K562 (cell line): ENCODE data around the gene STX2. TPM values are rescaled to one million over a fixed set of nuclear protein-coding genes. Genes with fewer than 3 reads are reported as not detected.
A peak's percentile ranks its signal among the peaks of the same experiment; 100 is the strongest.

Source experiments
- ATAC-seq: fragments of 200-7000 bp; cut with Tn5 transposase; 3 replicates; pipeline ENCODE4 v1.9.1; 2020; ENCODE audit warnings: moderate library complexity
- BruUV-seq: library from RNA; stranded (reverse); fragments of 400-500 nt; replicated peaks from 2 replicates; lab custom pipeline; 2021; lab: Mats Ljungman, UMichigan
- CTCF ChIA-PET: fragments of 300-600 bp; formaldehyde crosslinking; extraction: SDS; loops from one replicate; lab custom pipeline; 2021; ENCODE audit warnings: low intra/inter-chr PET ratio; lab: Yijun Ruan, JAX
- POLR2A ChIA-PET: fragments of 300-600, 350-650 bp; sonication (Branson Sonifier 250); formaldehyde crosslinking; extraction: SDS; loops from one replicate; lab custom pipeline; 2021; ENCODE audit warnings: antibody characterized with exemption, inconsistent platforms; lab: Yijun Ruan, JAX
- DNase-seq, 4 experiments: peaks; one replicate each; pipeline versions ENCODE4 v3.0.0 to v3.0.0-alpha.2; 2011 to 2018; ENCODE audit warnings: low spot score in 3 of 4, mixed read lengths in 3 of 4; ENCODE audit errors: extremely low read depth in 1 of 4
- FAIRE-seq: peaks from 2 replicates; lab custom pipeline; 2011; peaks lifted over from hg19 to GRCh38; lab: Jason Lieb, UNC
- H2AFZ ChIP-seq: 2 replicates; pipeline ENCODE4 v1.6.0; 2011; ENCODE audit warnings: low read depth, low read length, control low read depth, inconsistent platforms
- H3K27ac ChIP-seq: fragments of 200-600 bp; 3 replicates; pipeline ENCODE4 v1.8.0; 2011; ENCODE audit warnings: low read depth, mild to moderate bottlenecking, control low read depth, inconsistent platforms, low read length, moderate library complexity, mixed read lengths; ENCODE audit errors: extremely low read depth
- H3K27me3 ChIP-seq, 2 experiments: fragments of 300-600 bp in 1 of 2; 2 replicates in 1 of 2; 3 replicates in 1 of 2; pipeline versions ENCODE4 v1.6.0 to v1.8.0; 2011; ENCODE audit warnings: inconsistent platforms in 2 of 2, low read length in 2 of 2, mild to moderate bottlenecking in 1 of 2, mixed read lengths in 1 of 2, moderate library complexity in 1 of 2; ENCODE audit not compliant: control insufficient read depth in 2 of 2, insufficient read depth in 2 of 2
- H3K36me3 ChIP-seq: fragments of 300-600 bp; 3 replicates; pipeline ENCODE4 v1.8.0; 2011; ENCODE audit warnings: mild to moderate bottlenecking, low read length, inconsistent platforms; ENCODE audit not compliant: control insufficient read depth, insufficient read depth
- H3K4me1 ChIP-seq, 2 experiments: fragments of 200-600 bp in 1 of 2; replicated peaks in 1 of 2; 2 replicates in 1 of 2; 3 replicates in 1 of 2; pipeline versions ENCODE4 v1.5.1 to v1.8.0; 2011; ENCODE audit warnings: inconsistent platforms in 2 of 2, low read length in 2 of 2, mild to moderate bottlenecking in 1 of 2, mixed read lengths in 1 of 2, moderate library complexity in 1 of 2; ENCODE audit not compliant: control insufficient read depth in 2 of 2, insufficient read depth in 2 of 2
- H3K4me2 ChIP-seq: 2 replicates; pipeline ENCODE4 v1.6.1; 2011; ENCODE audit warnings: low read length, control low read depth, inconsistent platforms, mixed read lengths; ENCODE audit not compliant: insufficient read depth
- H3K4me3 ChIP-seq: fragments of 200-600 bp; sonication (generic), shearing (Covaris generic); 2 replicates; pipeline ENCODE4 v1.5.1; 2016; ENCODE audit warnings: control low read depth, inconsistent platforms
- H3K79me2 ChIP-seq: fragments of 200-600 bp; 3 replicates; pipeline ENCODE4 v1.8.0; 2011; ENCODE audit warnings: low read length, inconsistent platforms; ENCODE audit not compliant: control insufficient read depth, insufficient read depth
- H3K9ac ChIP-seq, 2 experiments: 2 replicates each; pipeline versions ENCODE4 v1.6.0 to v1.6.1; 2011; ENCODE audit warnings: low read depth in 2 of 2, low read length in 2 of 2, control low read depth in 1 of 2, inconsistent platforms in 1 of 2, mild to moderate bottlenecking in 1 of 2, mixed read lengths in 1 of 2; ENCODE audit not compliant: insufficient read depth in 1 of 2
- H3K9me1 ChIP-seq: one replicate; pipeline ENCODE4 v1.6.0; 2011; ENCODE audit warnings: inconsistent platforms, mild to moderate bottlenecking, low read length, moderate library complexity; ENCODE audit not compliant: control insufficient read depth, insufficient read depth
- H3K9me3 ChIP-seq: replicated peaks from 2 replicates; pipeline ENCODE4 v1.5.1; 2011; ENCODE audit warnings: low read depth, low read length, inconsistent platforms; ENCODE audit not compliant: control insufficient read depth, insufficient read depth
- H4K20me1 ChIP-seq: replicated peaks from 2 replicates; pipeline ENCODE4 v1.6.1; 2011; ENCODE audit warnings: low read length, inconsistent platforms, mixed read lengths; ENCODE audit not compliant: control insufficient read depth, insufficient read depth
- E2F6 ChIP-seq, 2 experiments: IDR thresholded peaks; 2 replicates each; pipeline ENCODE4 v1.6.1; 2011; ENCODE audit warnings: borderline replicate concordance in 1 of 2, control low read depth in 1 of 2, low read depth in 1 of 2, low read length in 1 of 2, mild to moderate bottlenecking in 1 of 2, mixed read lengths in 1 of 2, moderate library complexity in 1 of 2; ENCODE audit not compliant: insufficient read depth in 1 of 2, insufficient read length in 1 of 2, poor library complexity in 1 of 2, severe bottlenecking in 1 of 2; ENCODE audit errors: extremely low read depth in 1 of 2
- HDAC8 ChIP-seq: fragments of 450-650 bp; IDR thresholded peaks from 2 replicates; pipeline ENCODE4 v1.6.1; 2016; ENCODE audit warnings: mild to moderate bottlenecking, missing genetic modification characterization, moderate library complexity, missing compliant biosample characterization
- MAX ChIP-seq: sonication (generic); formaldehyde crosslinking; IDR thresholded peaks from 2 replicates; pipeline ENCODE4 v1.9.0; 2022; ENCODE audit warnings: mild to moderate bottlenecking, missing genetic modification reagents
- whole genome bisulfite sequencing: fragments of 100-300 bp; shearing (Covaris generic); methylation state at CpG from one replicate; pipeline ENCODE4 v1.1.6; 2016; ENCODE audit warnings: low coverage, mixed read lengths; ENCODE audit not compliant: insufficient coverage; ENCODE audit errors: missing lambda C conversion rate; 5-methylcytosine and 5-hydroxymethylcytosine counted together
- in situ Hi-C: fragments of 300-500 bp; cut with MboI; formaldehyde crosslinking; loops from 4 replicates; pipeline ENCODE4 v1.15.0; 2018; ENCODE audit warnings: inconsistent platforms, mixed read lengths
- intact Hi-C: fragments of 100-400 bp; cut with micrococcal nuclease; formaldehyde crosslinking; loops from 2 replicates; pipeline ENCODE4 v1.14.2; 2022
- polyA plus RNA-seq, 8 experiments: library from polyadenylated mRNA; depleted of rRNA in 4 of 8; stranded (reverse) in 5 of 8; unstranded in 3 of 8; fragments of >200 nt; fragmentation: Nextera tagmentation in 2 of 8; fragmentation: Illumina TruSeq in 1 of 8; extraction: Ambion mirVana in 2 of 8; extraction: Trizol in 1 of 8; gene quantifications; 2 replicates each; pipeline versions ENCODE4 v1.2.1 to v1.2.3, GENCODE V29; 2011 to 2014; ENCODE audit warnings: inconsistent platforms in 1 of 8, missing spikeins in 1 of 8
- total RNA-seq, 7 experiments: library from RNA; depleted of rRNA in 6 of 7; stranded (reverse); fragments of >200 nt in 6 of 7; fragmentation: Illumina TruSeq in 2 of 7; extraction: Trizol in 2 of 7; gene quantifications; 2 replicates each; pipeline versions ENCODE4 v1.2.1 to v1.2.3, GENCODE V29; 2011 to 2021; ENCODE audit warnings: low replicate concordance in 1 of 7

STX2 gene
- total and polyA plus RNA-seq, 9 of the 15 experiments (the other 6 are each of a cell fraction or from before 2014, with no cell fraction given) = 22.2 to 54.6 (median 30.8) TPM

- ATAC-seq = 0 out of 3 replicates have a peak, but pooled peaks have one; percentile 3
- no peak for DNase-seq
- peaks cover 61 to 64% of the 10 kb centered on the region in 2 experiments; a peak in 4 of 5 replicates for H3K4me1 ChIP-seq
- peak overlapping the region; percentile 37; the same call in 2 of the 3 replicates for H3K27ac ChIP-seq
- no peak for FAIRE-seq
- no peaks in the 10 kb centered on the region for H3K9me1 ChIP-seq
- ChIA-PET POLR2A (interaction anchor here (0.8 to 2.1 kb wide), 3 partner anchors 41 to 222 kb away, joined by 3 to 9 read pairs (median 4); no protein-coding TSS in a partner anchor), CTCF (no interaction called here)
- H3K4me3 ChIP-seq = no peak overlapping the region
- in situ Hi-C loops = no loop called here
- no peak overlapping the region for H2AFZ ChIP-seq
- peak overlapping the region; percentile 64 for H3K4me2 ChIP-seq
- H4K20me1 ChIP-seq = no peaks in the 10 kb centered on the region
- WGBS = 70% methylated on average over 17 of the region's 17 CpGs
- peak overlapping the region in 1 of 2 experiments; percentile 86; a peak in 2 of 4 replicates for H3K9ac ChIP-seq
- H3K27me3 ChIP-seq = no peaks in the 10 kb centered on the region
- no TSS peak for BruUV-seq
- H3K79me2 ChIP-seq = peaks cover 84% of the 10 kb centered on the region
- H3K36me3 ChIP-seq = peaks cover 20% of the 10 kb centered on the region; the same call in 1 of the 3 replicates
- TF ChIP-seq MAX (CRISPR knock-in tag) = 0 out of 2 replicates have a peak, but pooled peaks have one; percentile 38
- peak in 1 of 2 experiments; percentile 15 for TF ChIP-seq E2F6 (IDR thresholded peaks at IDR 0.05; ENCODE audit: borderline replicate concordance in 1 of 2, extremely low read depth in 1 of 2, insufficient read depth in 1 of 2, insufficient read length in 1 of 2, low read depth in 1 of 2, low read length in 1 of 2, poor library complexity in 1 of 2, severe bottlenecking in 1 of 2)
- no peak for TF ChIP-seq HDAC8
- intact Hi-C loops = loop anchor here (10.0 kb wide), 1 partner anchor 525 kb away; no protein-coding TSS in a partner anchor
- no peaks in the 10 kb centered on the region; the same call in 1 of the 2 replicates for H3K9me3 ChIP-seq
These were observed 9.4 kb downstream of the STX2 start for GRCh38 chr12:130829391-130830245.
